ENCODE results near the gene EPHA8.

Gene EPHA8

GRCh38 chr1:22592919-22593790 lies 29.9 kb downstream of the EPHA8 start:
- DNase-seq (ENCODE audit: low read depth): no peak

- no peak for DNase-seq (ENCODE audit: low read depth)
Measured at GRCh38 chr1:22594396-22594795, 31.1 kb downstream of the EPHA8 start.

GRCh38 chr1:22595108-22595507 lies 31.8 kb downstream of the EPHA8 start:
- no peak for DNase-seq (ENCODE audit: low read depth)

GRCh38 chr1:22597301-22597965 lies 34.1 kb downstream of the EPHA8 start:
- DNase-seq (ENCODE audit: low read depth): no peak

GRCh38 chr1:22597996-22598395 lies 34.7 kb downstream of the EPHA8 start:
- no peak for DNase-seq (ENCODE audit: low read depth)

- DNase-seq (ENCODE audit: low read depth): no peak
Measured at GRCh38 chr1:22598736-22599135, 35.4 kb downstream of the EPHA8 start.

GRCh38 chr1:22600071-22600816 lies 37.0 kb downstream of the EPHA8 start:
- DNase-seq (ENCODE audit: low read depth): no peak

- no peak for DNase-seq (ENCODE audit: low read depth)
Measured at GRCh38 chr1:22600817-22601605, 37.7 kb downstream of the EPHA8 start.

- DNase-seq (ENCODE audit: low read depth): no peak
Measured at GRCh38 chr1:22601610-22602009, 38.3 kb downstream of the EPHA8 start.

GRCh38 chr1:22602060-22602740 lies 38.9 kb downstream of the EPHA8 start:
- DNase-seq (ENCODE audit: low read depth): no peak

- no peak for DNase-seq (ENCODE audit: low read depth)
Measured at GRCh38 chr1:22606161-22606560, 42.9 kb downstream of the EPHA8 start.

- no peak for DNase-seq (ENCODE audit: low read depth)
Measured at GRCh38 chr1:22607154-22607553, 43.9 kb downstream of the EPHA8 start.

- DNase-seq (ENCODE audit: low read depth): no peak
Measured at GRCh38 chr1:22608361-22608760, 45.1 kb downstream of the EPHA8 start.

GRCh38 chr1:22609291-22609690 lies 46.0 kb downstream of the EPHA8 start:
- DNase-seq (ENCODE audit: low read depth): no peak

- DNase-seq (ENCODE audit: low read depth): no peak
Measured at GRCh38 chr1:22611530-22611947, 48.2 kb downstream of the EPHA8 start.

GRCh38 chr1:22612671-22613571 lies 49.6 kb downstream of the EPHA8 start:
- DNase-seq (ENCODE audit: low read depth): no peak

GRCh38 chr1:22613572-22613918 lies 50.3 kb downstream of the EPHA8 start:
- no peak for DNase-seq (ENCODE audit: low read depth)

GRCh38 chr1:22613951-22614350 lies 50.7 kb downstream of the EPHA8 start:
- no peak for DNase-seq (ENCODE audit: low read depth)

- DNase-seq (ENCODE audit: low read depth): no peak
Measured at GRCh38 chr1:22615886-22616285, 52.6 kb downstream of the EPHA8 start.

GRCh38 chr1:22616571-22616970 lies 53.3 kb downstream of the EPHA8 start:
- no peak for DNase-seq (ENCODE audit: low read depth)
